Gastrocnemius medialis (tissue), 4 donors: ENCODE data around the gene LHX3. TPM values are rescaled to one million over a fixed set of nuclear protein-coding genes. Genes with fewer than 3 reads are reported as not detected.

Source experiments
- ATAC-seq, 2 donors: fragments of 150-250 bp; one replicate each; pipeline ENCODE4 v1.9.1; 2016
- DNase-seq, 2 donors: peaks; one replicate each; pipeline ENCODE4 v3.0.0-alpha.2; 2019
- H3K27ac ChIP-seq, 4 donors: fragments of 200-600 bp; sonication (generic); 1 replicate in 1 of 4; 2 replicates in 3 of 4; pipeline ENCODE4 v1.5.1; 2016 to 2018; ENCODE audit warnings: mild to moderate bottlenecking in 2 of 4, moderate library complexity in 1 of 4
- H3K27me3 ChIP-seq, 3 donors: fragments of 200-600 bp; sonication (generic) in 2 of 3; 1 replicate in 1 of 3; 2 replicates in 2 of 3; pipeline versions ENCODE4 v1.5.1 to v1.6.0; 2016 to 2019; ENCODE audit warnings: mild to moderate bottlenecking in 1 of 3, moderate library complexity in 1 of 3
- H3K36me3 ChIP-seq, 2 donors: fragments of 200-600 bp; sonication (generic) in 1 of 2; one replicate each; pipeline ENCODE4 v1.5.1; 2017 to 2018
- H3K4me1 ChIP-seq, 2 donors: fragments of 200-600 bp; sonication (generic) in 1 of 2; one replicate each; pipeline ENCODE4 v1.5.1; 2016 to 2017; ENCODE audit warnings: mild to moderate bottlenecking in 2 of 2
- H3K4me3 ChIP-seq, 4 donors: fragments of 200-600 bp; sonication (generic) in 3 of 4; 1 replicate in 1 of 4; 2 replicates in 3 of 4; pipeline ENCODE4 v1.5.1; 2016 to 2019; ENCODE audit warnings: mild to moderate bottlenecking in 2 of 4
- H3K9me3 ChIP-seq, 3 donors: fragments of 200-600 bp; sonication (generic) in 2 of 3; 1 replicate in 1 of 3; 2 replicates in 2 of 3; pipeline ENCODE4 v1.5.1; 2016 to 2019
- CTCF ChIP-seq, 5 experiments: fragments of 450-650 bp in 3 of 5; fragments of 200-600 bp in 2 of 5; sonication (generic) in 2 of 5; IDR thresholded peaks in 4 of 5; conservative IDR thresholded peaks in 1 of 5; 1 replicate in 4 of 5; 2 replicates in 1 of 5; pipeline ENCODE4 v1.5.1; 2016 to 2019; ENCODE audit warnings: antibody characterized with exemption in 5 of 5, mild to moderate bottlenecking in 3 of 5, moderate library complexity in 3 of 5
- POLR2A ChIP-seq, 2 donors: fragments of 450-650 bp; IDR thresholded peaks; one replicate each; pipeline ENCODE4 v1.6.1; 2017; ENCODE audit warnings: antibody characterized with exemption in 2 of 2, mild to moderate bottlenecking in 2 of 2, moderate library complexity in 2 of 2
- in situ Hi-C, 4 donors: fragments of 200-750 bp; cut with MboI; loops; one replicate each; pipeline versions ENCODE4 v1.15.0 to v1.8.0; 2017; ENCODE audit warnings: low sequenced_read_pairs in 4 of 4
- intact Hi-C: fragments of 100-400 bp; cut with DNase I; formaldehyde crosslinking; loops from one replicate; pipeline ENCODE4 v1.15.1; 2023; ENCODE audit warnings: low total_unique reads
- total RNA-seq, 4 donors: library from RNA; depleted of rRNA; stranded (reverse); fragments of >200 nt; gene quantifications; one replicate each; pipeline versions ENCODE4 v1.1.0 to v1.2.3, GENCODE V29; 2016

Gene LHX3
- total RNA-seq, 4 donors from 2014 or later = not detected

- TF ChIP-seq CTCF (IDR thresholded peaks at IDR 0.05 in 4 of 5, conservative IDR thresholded peaks at IDR 0.05 in 1 of 5) = no peak
- no peak for TF ChIP-seq POLR2A (IDR thresholded peaks at IDR 0.05)
- ATAC-seq (no peak), DNase-seq (no peak)
- Histone ChIP-seq H3K27ac (no peak overlapping the region), H3K27me3 (peaks cover 39 to 50% (median 48%) of the 10 kb centered on the region in 3 donors), H3K9me3 (no peaks in the 10 kb centered on the region), H3K4me3 (no peak overlapping the region), H3K36me3 (no peaks in the 10 kb centered on the region), H3K4me1 (no peaks in the 10 kb centered on the region)
- in situ Hi-C loops = no loop called here
- intact Hi-C loops = no loop called here
These were observed 56.8 kb downstream of the LHX3 start for GRCh38 chr9:136147890-136148714.

- H3K4me3 ChIP-seq = no peak overlapping the region
- peaks cover 40 to 56% (median 54%) of the 10 kb centered on the region in 3 donors for H3K27me3 ChIP-seq
- no peak for ATAC-seq
- in situ Hi-C loops = no loop called here
- no peak overlapping the region for H3K27ac ChIP-seq
- no peaks in the 10 kb centered on the region for H3K9me3 ChIP-seq
- no peaks in the 10 kb centered on the region for H3K4me1 ChIP-seq
- TF ChIP-seq CTCF (IDR thresholded peaks at IDR 0.05 in 4 of 5, conservative IDR thresholded peaks at IDR 0.05 in 1 of 5) (no peak), POLR2A (IDR thresholded peaks at IDR 0.05) (no peak)
- no peaks in the 10 kb centered on the region for H3K36me3 ChIP-seq
- DNase-seq = no peak
- intact Hi-C loops = no loop called here
These were observed 57.7 kb downstream of the LHX3 start for GRCh38 chr9:136147038-136147889.

Other genes starting within 250 kb of the LHX3 start
- 100 to 1,000 TPM; 218 to 263 (median 248) TPM for gene UBAC1, start 243.8 kb downstream of the LHX3 start, total RNA-seq
- 10 to 100 TPM; 26.0 to 51.7 (median 43.5) TPM for gene NACC2, start 109.8 kb downstream of the LHX3 start, total RNA-seq
- gene TMEM250, start 86.3 kb downstream of the LHX3 start, total RNA-seq = 10 to 100 TPM; 25.7 to 46.9 (median 41.5) TPM
- 1 to 10 TPM; 3.3 to 5.8 (median 5.2) TPM for gene QSOX2, start 40.7 kb upstream of the LHX3 start, total RNA-seq
- not detected for gene CCDC187, start 99.0 kb upstream of the LHX3 start, total RNA-seq
- gene GPSM1, start 122.4 kb upstream of the LHX3 start, total RNA-seq = 1 to 10 TPM in 2 of 4 donors, under 1 TPM in 1, not detected in 1; 0.98 to 1.7 (median 1.2) TPM
- gene DNLZ, start 158.6 kb upstream of the LHX3 start, total RNA-seq = 10 to 100 TPM; 37.9 to 65.1 (median 54.3) TPM
- gene CARD9, start 168.5 kb upstream of the LHX3 start, total RNA-seq = 1 to 10 TPM in 1 of 4 donors, under 1 TPM in 3; 0.34 to 1.2 (median 0.69) TPM
- 1 to 10 TPM; 2.3 to 6.0 (median 3.9) TPM for gene SNAPC4, start 195.0 kb upstream of the LHX3 start, total RNA-seq
- gene ENTR1, start 205.5 kb upstream of the LHX3 start, total RNA-seq = 10 to 100 TPM; 23.2 to 43.5 (median 36.5) TPM
- gene PMPCA, start 205.5 kb upstream of the LHX3 start, total RNA-seq = 10 to 100 TPM; 35.9 to 63.1 (median 42.7) TPM
- gene INPP5E, start 234.7 kb upstream of the LHX3 start, total RNA-seq = 1 to 10 TPM; 5.0 to 6.7 (median 5.9) TPM